HEK293 (cell line): Measurements from ENCODE around the gene STN1.

ENCODE experiments used
- KLF10 ChIP-seq: fragments of 450-650 bp; IDR thresholded peaks from 2 replicates; pipeline ENCODE4 v1.5.1; 2018; ENCODE audit warnings: missing biosample characterization, mild to moderate bottlenecking, missing genetic modification characterization
- KLF7 ChIP-seq: fragments of 450-650 bp; formaldehyde crosslinking; IDR thresholded peaks from 2 replicates; pipeline ENCODE4 v1.5.1; 2016; ENCODE audit warnings: missing biosample characterization, missing genetic modification characterization, borderline replicate concordance
- PRDM1 ChIP-seq: fragments of 450-650 bp; formaldehyde crosslinking; IDR thresholded peaks from 2 replicates; pipeline ENCODE4; 2016; ENCODE audit warnings: missing biosample characterization, missing genetic modification characterization
- PRDM10 ChIP-seq: fragments of 450-650 bp; formaldehyde crosslinking; IDR thresholded peaks from 2 replicates; pipeline ENCODE4 v1.5.1; 2016; ENCODE audit warnings: missing biosample characterization, missing genetic modification characterization
- SCRT1 ChIP-seq: fragments of 450-650 bp; formaldehyde crosslinking; IDR thresholded peaks from 2 replicates; pipeline ENCODE4 v1.5.1; 2016; ENCODE audit warnings: missing biosample characterization, missing genetic modification characterization, borderline replicate concordance
- SP7 ChIP-seq: fragments of 450-650 bp; formaldehyde crosslinking; IDR thresholded peaks from 2 replicates; pipeline ENCODE4 v1.5.1; 2016; ENCODE audit warnings: missing biosample characterization, missing genetic modification characterization
- TRIM28 ChIP-seq: IDR thresholded peaks from 2 replicates; pipeline ENCODE4 v1.6.1; 2011; ENCODE audit warnings: low read length, control low read depth, borderline replicate concordance
- ZBTB8A ChIP-seq: fragments of 450-650 bp; formaldehyde crosslinking; IDR thresholded peaks from 2 replicates; pipeline ENCODE4 v1.5.1; 2016; ENCODE audit warnings: missing biosample characterization, missing genetic modification characterization
- ZEB2 ChIP-seq: fragments of 450-650 bp; formaldehyde crosslinking; IDR thresholded peaks from 2 replicates; pipeline ENCODE4 v1.5.1; 2016; ENCODE audit warnings: missing biosample characterization, missing genetic modification characterization
- ZFP69B ChIP-seq: fragments of 450-650 bp; formaldehyde crosslinking; IDR thresholded peaks from 2 replicates; pipeline ENCODE4 v1.5.1; 2016; ENCODE audit warnings: missing biosample characterization, missing genetic modification characterization
- ZNF121 ChIP-seq: fragments of 450-650 bp; formaldehyde crosslinking; IDR thresholded peaks from 2 replicates; pipeline ENCODE4 v1.5.1; 2016; ENCODE audit warnings: missing biosample characterization, missing genetic modification characterization
- ZNF23 ChIP-seq: fragments of 450-650 bp; formaldehyde crosslinking; IDR thresholded peaks from 2 replicates; pipeline ENCODE4 v1.5.1; 2016; ENCODE audit warnings: missing biosample characterization, missing genetic modification characterization, borderline replicate concordance
- ZNF335 ChIP-seq: fragments of 450-650 bp; formaldehyde crosslinking; conservative IDR thresholded peaks from 2 replicates; pipeline ENCODE4 v1.5.1; 2016; ENCODE audit warnings: missing biosample characterization, missing genetic modification characterization
- ZNF341 ChIP-seq: fragments of 450-650 bp; formaldehyde crosslinking; IDR thresholded peaks from 2 replicates; pipeline ENCODE4; 2016; ENCODE audit warnings: low read depth, missing biosample characterization, missing genetic modification characterization
- ZNF433 ChIP-seq: fragments of 450-650 bp; formaldehyde crosslinking; IDR thresholded peaks from 2 replicates; pipeline ENCODE4 v1.5.1; 2016; ENCODE audit warnings: missing biosample characterization, missing genetic modification characterization, low read depth
- ZNF501 ChIP-seq: fragments of 450-650 bp; formaldehyde crosslinking; IDR thresholded peaks from 2 replicates; pipeline ENCODE4 v1.5.1; 2016; ENCODE audit warnings: missing biosample characterization, missing genetic modification characterization
- ZNF549 ChIP-seq: fragments of 450-650 bp; IDR thresholded peaks from 2 replicates; pipeline ENCODE4 v1.5.1; 2018; ENCODE audit warnings: missing biosample characterization, missing genetic modification characterization, mild to moderate bottlenecking, inconsistent platforms, moderate library complexity
- ZNF837 ChIP-seq: fragments of 450-650 bp; formaldehyde crosslinking; IDR thresholded peaks from 2 replicates; pipeline ENCODE4 v1.5.1; 2016; ENCODE audit warnings: missing biosample characterization, missing genetic modification characterization
- ZXDB ChIP-seq: fragments of 450-650 bp; formaldehyde crosslinking; IDR thresholded peaks from 2 replicates; pipeline ENCODE4 v1.5.1; 2016; ENCODE audit warnings: missing biosample characterization, missing genetic modification characterization
- TF ChIP-seq, protein P1 (sequence below): fragments of 450-650 bp; formaldehyde crosslinking; IDR thresholded peaks from 2 replicates; pipeline ENCODE4 v1.5.1; 2016; ENCODE audit warnings: missing biosample characterization, missing genetic modification characterization
- TF ChIP-seq, protein P2 (sequence below): fragments of 450-650 bp; IDR thresholded peaks from 2 replicates; pipeline ENCODE4 v1.5.1; 2018; ENCODE audit warnings: missing biosample characterization, mild to moderate bottlenecking, missing genetic modification characterization
- TF ChIP-seq, protein P3 (sequence below): fragments of 450-650 bp; formaldehyde crosslinking; conservative IDR thresholded peaks from 2 replicates; pipeline ENCODE4 v1.5.1; 2016; ENCODE audit warnings: low read depth, missing biosample characterization, missing genetic modification characterization
- TF ChIP-seq, protein P4 (sequence below): fragments of 450-650 bp; formaldehyde crosslinking; optimal IDR thresholded peaks from 2 replicates; pipeline ENCODE3; 2016; ENCODE audit warnings: missing biosample characterization, mild to moderate bottlenecking, missing genetic modification characterization

The STN1 gene

GRCh38 chr10:103967448-103968071 lies 49.6 kb upstream of the STN1 start (continued):
- TF ChIP-seq ZFP69B (tag by site-specific recombination) (0 out of 2 replicates have a peak, but pooled peaks have one; percentile 29), ZNF837 (tag by site-specific recombination) (no peak), ZNF433 (tag by site-specific recombination) (no peak), PRDM10 (peak; percentile 58; the same call in 1 of the 2 replicates), ZBTB8A (peak; percentile 30; the same call in 1 of the 2 replicates), ZNF501 (tag by site-specific recombination) (0 out of 2 replicates have a peak, but pooled peaks have one; percentile 28), SCRT1 (tag by site-specific recombination) (no peak), ZNF121 (tag by site-specific recombination) (no peak), TRIM28 (no peak), ZXDB (tag by site-specific recombination) (0 out of 2 replicates have a peak, but pooled peaks have one; percentile 33), PRDM1 (tag by site-specific recombination) (peak; percentile 94), ZEB2 (tag by site-specific recombination) (0 out of 2 replicates have a peak, but pooled peaks have one; percentile 48), ZNF23 (tag by site-specific recombination) (no peak), ZNF341 (tag by site-specific recombination) (peak; percentile 31; the same call in 1 of the 2 replicates), KLF7 (tag by site-specific recombination) (no peak), KLF10 (no peak), ZNF549 (tag by site-specific recombination) (no peak), SP7 (tag by site-specific recombination) (no peak), ZNF335 (tag by site-specific recombination) (peak; percentile 78)
- TF ChIP-seq, protein P1, sequence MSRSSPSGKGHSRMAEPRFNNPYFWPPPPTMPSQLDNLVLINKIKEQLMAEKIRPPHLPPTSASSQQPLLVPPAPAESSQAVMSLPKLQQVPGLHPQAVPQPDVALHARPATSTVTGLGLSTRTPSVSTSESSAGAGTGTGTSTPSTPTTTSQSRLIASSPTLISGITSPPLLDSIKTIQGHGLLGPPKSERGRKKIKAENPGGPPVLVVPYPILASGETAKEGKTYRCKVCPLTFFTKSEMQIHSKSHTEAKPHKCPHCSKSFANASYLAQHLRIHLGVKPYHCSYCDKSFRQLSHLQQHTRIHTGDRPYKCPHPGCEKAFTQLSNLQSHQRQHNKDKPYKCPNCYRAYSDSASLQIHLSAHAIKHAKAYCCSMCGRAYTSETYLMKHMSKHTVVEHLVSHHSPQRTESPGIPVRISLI (tag by site-specific recombination) = no peak
- TF ChIP-seq, protein P2, sequence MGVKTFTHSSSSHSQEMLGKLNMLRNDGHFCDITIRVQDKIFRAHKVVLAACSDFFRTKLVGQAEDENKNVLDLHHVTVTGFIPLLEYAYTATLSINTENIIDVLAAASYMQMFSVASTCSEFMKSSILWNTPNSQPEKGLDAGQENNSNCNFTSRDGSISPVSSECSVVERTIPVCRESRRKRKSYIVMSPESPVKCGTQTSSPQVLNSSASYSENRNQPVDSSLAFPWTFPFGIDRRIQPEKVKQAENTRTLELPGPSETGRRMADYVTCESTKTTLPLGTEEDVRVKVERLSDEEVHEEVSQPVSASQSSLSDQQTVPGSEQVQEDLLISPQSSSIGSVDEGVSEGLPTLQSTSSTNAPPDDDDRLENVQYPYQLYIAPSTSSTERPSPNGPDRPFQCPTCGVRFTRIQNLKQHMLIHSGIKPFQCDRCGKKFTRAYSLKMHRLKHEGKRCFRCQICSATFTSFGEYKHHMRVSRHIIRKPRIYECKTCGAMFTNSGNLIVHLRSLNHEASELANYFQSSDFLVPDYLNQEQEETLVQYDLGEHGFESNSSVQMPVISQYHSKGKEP (tag by site-specific recombination) = no peak
- TF ChIP-seq, protein P3, sequence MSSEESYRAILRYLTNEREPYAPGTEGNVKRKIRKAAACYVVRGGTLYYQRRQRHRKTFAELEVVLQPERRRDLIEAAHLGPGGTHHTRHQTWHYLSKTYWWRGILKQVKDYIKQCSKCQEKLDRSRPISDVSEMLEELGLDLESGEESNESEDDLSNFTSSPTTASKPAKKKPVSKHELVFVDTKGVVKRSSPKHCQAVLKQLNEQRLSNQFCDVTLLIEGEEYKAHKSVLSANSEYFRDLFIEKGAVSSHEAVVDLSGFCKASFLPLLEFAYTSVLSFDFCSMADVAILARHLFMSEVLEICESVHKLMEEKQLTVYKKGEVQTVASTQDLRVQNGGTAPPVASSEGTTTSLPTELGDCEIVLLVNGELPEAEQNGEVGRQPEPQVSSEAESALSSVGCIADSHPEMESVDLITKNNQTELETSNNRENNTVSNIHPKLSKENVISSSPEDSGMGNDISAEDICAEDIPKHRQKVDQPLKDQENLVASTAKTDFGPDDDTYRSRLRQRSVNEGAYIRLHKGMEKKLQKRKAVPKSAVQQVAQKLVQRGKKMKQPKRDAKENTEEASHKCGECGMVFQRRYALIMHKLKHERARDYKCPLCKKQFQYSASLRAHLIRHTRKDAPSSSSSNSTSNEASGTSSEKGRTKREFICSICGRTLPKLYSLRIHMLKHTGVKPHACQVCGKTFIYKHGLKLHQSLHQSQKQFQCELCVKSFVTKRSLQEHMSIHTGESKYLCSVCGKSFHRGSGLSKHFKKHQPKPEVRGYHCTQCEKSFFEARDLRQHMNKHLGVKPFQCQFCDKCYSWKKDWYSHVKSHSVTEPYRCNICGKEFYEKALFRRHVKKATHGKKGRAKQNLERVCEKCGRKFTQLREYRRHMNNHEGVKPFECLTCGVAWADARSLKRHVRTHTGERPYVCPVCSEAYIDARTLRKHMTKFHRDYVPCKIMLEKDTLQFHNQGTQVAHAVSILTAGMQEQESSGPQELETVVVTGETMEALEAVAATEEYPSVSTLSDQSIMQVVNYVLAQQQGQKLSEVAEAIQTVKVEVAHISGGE = peak; percentile 28; the same call in 1 of the 2 replicates
- TF ChIP-seq, protein P4, sequence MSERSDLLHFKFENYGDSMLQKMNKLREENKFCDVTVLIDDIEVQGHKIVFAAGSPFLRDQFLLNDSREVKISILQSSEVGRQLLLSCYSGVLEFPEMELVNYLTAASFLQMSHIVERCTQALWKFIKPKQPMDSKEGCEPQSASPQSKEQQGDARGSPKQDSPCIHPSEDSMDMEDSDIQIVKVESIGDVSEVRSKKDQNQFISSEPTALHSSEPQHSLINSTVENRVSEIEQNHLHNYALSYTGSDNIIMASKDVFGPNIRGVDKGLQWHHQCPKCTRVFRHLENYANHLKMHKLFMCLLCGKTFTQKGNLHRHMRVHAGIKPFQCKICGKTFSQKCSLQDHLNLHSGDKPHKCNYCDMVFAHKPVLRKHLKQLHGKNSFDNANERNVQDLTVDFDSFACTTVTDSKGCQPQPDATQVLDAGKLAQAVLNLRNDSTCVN (tag by site-specific recombination) = peak; percentile 40
- TF ChIP-seq, all 188 proteins: peak for 20
